GM12891 (cell line): ENCODE data around the gene COLEC11.

Experiments used
- DNase-seq: peaks from one replicate; pipeline ENCODE4 v3.0.0; 2011; ENCODE audit warnings: low spot score; ENCODE audit not compliant: insufficient read length
- FAIRE-seq: peaks from 2 replicates; lab custom pipeline; 2011; peaks lifted over from hg19 to GRCh38; lab: Jason Lieb, UNC
- PAX5 ChIP-seq: IDR thresholded peaks from 2 replicates; pipeline ENCODE4 v1.6.1; 2011; ENCODE audit warnings: low read length, moderate library complexity, mild to moderate bottlenecking; ENCODE audit not compliant: insufficient read depth, severe bottlenecking
- POLR2A ChIP-seq: IDR thresholded peaks from 2 replicates; pipeline ENCODE4 v1.6.1; 2011; ENCODE audit warnings: low read depth, low read length, control low read depth
- POLR2AphosphoS5 ChIP-seq: IDR thresholded peaks from 2 replicates; pipeline ENCODE4 v1.6.1; 2011; ENCODE audit warnings: low read depth, low read length, control low read depth
- POU2F2 ChIP-seq: IDR thresholded peaks from 2 replicates; pipeline ENCODE4 v1.6.1; 2011; ENCODE audit warnings: low read depth, mild to moderate bottlenecking, control low read depth, low read length, moderate library complexity
- SPI1 ChIP-seq: IDR thresholded peaks from 2 replicates; pipeline ENCODE4 v1.6.1; 2011; ENCODE audit warnings: low read depth, low read length, control low read depth
- TAF1 ChIP-seq: IDR thresholded peaks from 2 replicates; pipeline ENCODE4 v1.6.1; 2011; ENCODE audit warnings: low read depth, low read length, control low read depth

Gene COLEC11

DNA sequence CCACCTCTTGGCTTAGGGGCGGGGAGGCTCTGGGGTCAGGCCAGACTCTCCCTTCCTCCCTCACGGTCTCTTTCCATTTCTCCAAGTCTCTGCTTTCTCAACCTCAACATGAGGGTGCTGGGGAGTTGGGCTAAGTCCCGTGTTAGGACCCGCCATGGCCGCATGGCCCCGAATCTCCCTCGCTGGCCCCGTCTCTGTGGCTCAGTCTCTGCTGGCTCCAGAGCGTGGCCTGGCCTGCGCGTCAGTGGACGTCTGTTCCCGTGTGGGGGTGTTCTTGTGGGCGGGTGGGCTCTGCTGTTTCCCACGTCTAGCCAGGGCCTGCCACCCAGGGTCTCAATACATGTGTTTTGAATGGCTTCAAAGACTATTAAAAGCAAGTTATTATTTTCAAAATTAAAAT is 75.5 kb downstream of the COLEC11 start:
- TF ChIP-seq POU2F2 (no peak), SPI1 (no peak)
- no peak for FAIRE-seq
- no peak for DNase-seq

DNA sequence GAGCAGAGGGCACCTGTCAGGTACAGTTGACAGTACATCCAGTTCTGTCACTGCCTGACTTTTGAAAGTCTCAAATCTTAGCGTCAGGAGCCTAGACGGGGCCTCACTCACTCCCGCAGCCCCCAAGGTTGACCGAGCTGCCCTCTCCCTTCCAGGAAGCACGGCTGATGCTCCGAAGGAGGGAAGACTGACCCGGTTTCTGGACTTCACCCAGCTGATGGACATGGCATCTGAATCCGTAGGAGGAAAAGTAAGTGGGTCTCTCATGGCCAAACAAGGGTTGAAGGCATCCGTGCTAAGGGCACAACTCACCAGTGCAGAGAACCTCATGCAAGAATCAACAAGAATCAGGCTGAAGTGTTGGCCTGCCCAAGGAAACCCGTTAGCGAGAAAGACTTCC is 76.0 kb downstream of the COLEC11 start:
- no peak for FAIRE-seq
- TF ChIP-seq POU2F2 (no peak), SPI1 (no peak), POLR2A (no peak)
- no peak for DNase-seq

- TF ChIP-seq POLR2A = no peak
- no peak for TF ChIP-seq SPI1
- TF ChIP-seq POU2F2 = no peak
- TF ChIP-seq POLR2AphosphoS5 = no peak
- no peak for TF ChIP-seq TAF1
- DNase-seq = no peak
- no peak for FAIRE-seq
Observed at GRCh38 chr2:3672861-3673678, 78.2 kb downstream of the COLEC11 start.

DNA sequence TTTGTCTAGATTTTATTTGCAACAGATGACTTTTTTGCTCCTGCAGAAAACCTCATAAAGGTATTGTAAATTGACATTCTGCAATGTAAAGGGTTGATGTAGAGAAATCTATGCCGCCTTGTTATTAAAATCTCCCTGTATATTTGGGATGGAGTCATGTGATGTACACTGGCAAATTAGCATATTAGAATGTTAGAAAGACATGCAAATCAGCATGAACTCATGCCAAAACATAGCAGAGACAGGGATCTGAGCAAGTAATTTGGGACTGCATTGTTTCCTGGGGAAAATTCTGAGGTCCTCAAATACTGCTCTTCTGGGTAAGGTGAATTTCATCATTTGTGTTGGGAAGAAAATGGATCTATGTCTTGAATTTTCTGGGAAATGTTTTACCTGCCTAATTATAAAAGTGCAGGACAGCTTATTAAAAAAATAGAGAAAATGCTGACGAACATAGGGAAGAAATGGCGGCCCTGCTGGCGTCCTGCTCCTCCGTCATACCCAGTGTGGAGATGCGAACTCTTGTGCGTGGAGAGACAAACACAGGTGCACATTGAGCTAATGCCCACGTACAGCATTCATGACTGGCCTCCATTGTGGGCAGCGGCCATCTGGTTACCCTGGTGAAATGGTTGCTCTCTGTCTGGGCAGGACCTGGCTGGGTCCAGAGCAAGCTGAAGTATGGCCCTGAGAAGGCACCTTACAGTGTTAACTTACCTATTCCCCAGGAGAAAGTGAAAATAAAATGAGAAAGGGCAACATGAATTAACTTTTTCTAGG is 79.3 kb downstream of the COLEC11 start:
- TF ChIP-seq SPI1 = no peak
- FAIRE-seq = no peak
- DNase-seq = no peak

GRCh38 chr2:3675687-3676086 is 80.8 kb downstream of the COLEC11 start:
- DNase-seq (no peak), FAIRE-seq (no peak)
- TF ChIP-seq TAF1 = no peak
- no peak for TF ChIP-seq POLR2AphosphoS5
- TF ChIP-seq SPI1 = no peak
- TF ChIP-seq PAX5 = no peak
- no peak for TF ChIP-seq POU2F2
- no peak for TF ChIP-seq POLR2A

DNA sequence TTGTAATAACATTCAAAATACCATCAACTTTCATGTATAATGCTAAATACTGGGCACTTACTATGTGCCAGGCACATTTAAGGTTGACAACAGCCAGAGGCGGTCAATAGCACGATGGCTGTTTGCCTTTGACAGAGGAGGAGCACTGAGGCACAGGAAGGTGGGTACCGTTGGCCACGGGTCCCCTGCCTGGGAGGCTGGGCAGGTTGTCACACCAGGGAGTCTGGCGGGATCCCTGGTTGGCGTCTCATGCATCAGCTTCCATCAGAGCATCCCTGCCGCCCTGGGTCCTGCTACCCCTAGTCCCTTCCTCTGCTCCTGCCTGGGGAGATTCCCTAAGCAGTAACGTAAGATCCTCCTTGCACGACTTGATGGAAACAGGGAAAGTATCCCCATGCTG is 82.5 kb downstream of the COLEC11 start:
- FAIRE-seq (no peak), DNase-seq (no peak)
- TF ChIP-seq POLR2AphosphoS5 (no peak), TAF1 (no peak), SPI1 (no peak), POU2F2 (no peak), PAX5 (no peak), POLR2A (no peak)

GRCh38 chr2:3678212-3678611 is 83.3 kb downstream of the COLEC11 start:
- TF ChIP-seq POLR2A (no peak), POU2F2 (no peak), TAF1 (no peak), SPI1 (no peak), POLR2AphosphoS5 (no peak), PAX5 (no peak)
- DNase-seq = no peak
- no peak for FAIRE-seq

DNA sequence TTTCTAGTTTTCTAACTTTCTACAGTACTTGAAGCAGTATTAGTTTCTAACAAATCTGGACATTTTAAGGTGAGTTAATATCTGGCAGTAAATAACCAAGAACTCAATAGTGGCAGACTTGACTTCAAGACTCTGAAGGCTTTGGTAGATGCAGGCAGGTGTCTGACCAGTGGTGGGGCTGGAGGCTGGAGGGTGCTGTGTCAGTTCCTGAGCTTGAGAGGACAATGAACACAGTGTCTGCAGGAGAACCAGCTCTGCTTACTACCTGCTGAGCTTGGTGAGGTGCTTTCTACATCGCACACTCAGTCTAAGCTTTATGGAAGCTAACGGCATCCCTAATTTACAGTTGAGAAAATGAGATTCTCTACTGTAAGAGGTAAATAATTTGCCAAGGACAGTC is 84.3 kb downstream of the COLEC11 start:
- FAIRE-seq = no peak
- no peak for DNase-seq
- TF ChIP-seq SPI1 = no peak
- TF ChIP-seq POLR2A = no peak
- TF ChIP-seq PAX5 = no peak
- no peak for TF ChIP-seq POLR2AphosphoS5
- TF ChIP-seq POU2F2 = no peak
- TF ChIP-seq TAF1 = no peak

DNA sequence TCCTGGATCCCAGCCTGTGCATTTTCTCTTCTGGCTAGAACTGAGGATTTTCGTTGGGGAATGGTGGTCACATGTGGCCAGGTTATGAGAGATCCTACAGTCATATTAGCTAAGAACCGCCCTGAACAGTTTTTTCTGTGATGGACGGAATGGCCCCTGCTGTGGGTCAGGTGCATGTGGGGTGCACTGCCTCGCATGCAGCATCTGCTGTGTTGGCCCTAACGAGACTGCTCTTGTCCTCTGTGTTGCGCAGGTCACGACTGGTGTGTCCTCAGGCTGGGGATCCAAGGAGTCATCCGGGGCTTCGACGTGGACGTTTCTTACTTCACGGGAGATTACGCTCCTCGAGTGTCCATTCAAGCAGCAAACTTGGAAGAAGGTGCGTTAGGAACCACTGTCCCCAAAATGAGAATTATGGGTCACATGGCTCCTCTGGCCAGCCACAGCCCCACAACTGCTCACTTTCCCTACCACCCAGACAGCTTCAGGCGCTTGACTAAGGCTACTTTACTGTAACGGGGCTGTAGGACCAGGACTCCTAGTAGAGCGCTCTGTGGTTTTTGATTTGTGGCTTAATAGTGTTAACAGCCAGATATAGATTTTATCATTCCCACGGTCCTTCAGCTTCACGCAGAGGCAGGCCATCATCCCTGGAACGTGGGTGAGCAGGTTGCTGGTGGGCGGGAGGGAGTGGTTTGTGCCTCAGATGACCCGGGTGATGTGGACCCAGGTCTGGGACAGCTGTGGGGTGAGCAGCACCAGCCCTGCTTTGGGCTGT is 84.9 kb downstream of the COLEC11 start:
- FAIRE-seq = no peak
- DNase-seq = no peak
- TF ChIP-seq POLR2A (no peak), TAF1 (no peak), SPI1 (no peak), POU2F2 (no peak), POLR2AphosphoS5 (no peak), PAX5 (no peak)
